Ectodermal cell (in vitro differentiated cells): Measurements from ENCODE around the gene SLIT1.

Experiments used
- H3K27ac ChIP-seq: 2 replicates; pipeline ENCODE4 v1.7.0; 2013; ENCODE audit warnings: mild to moderate bottlenecking, low read depth, low read length; ENCODE audit not compliant: insufficient read depth, poor library complexity, severe bottlenecking
- H3K27me3 ChIP-seq: 2 replicates; pipeline ENCODE4 v1.7.0; 2013; ENCODE audit warnings: mild to moderate bottlenecking, low read length; ENCODE audit not compliant: insufficient read depth, control insufficient read depth, poor library complexity, severe bottlenecking
- H3K36me3 ChIP-seq: one replicate; pipeline ENCODE4 v1.7.0; 2013; ENCODE audit warnings: low read length; ENCODE audit not compliant: control insufficient read depth, insufficient read depth
- H3K4me1 ChIP-seq: one replicate; pipeline ENCODE4 v1.7.0; 2013; ENCODE audit warnings: low read length; ENCODE audit not compliant: control insufficient read depth, insufficient read depth
- H3K4me3 ChIP-seq: 2 replicates; pipeline ENCODE4 v1.7.0; 2013; ENCODE audit warnings: low read depth, low read length, control low read depth; ENCODE audit not compliant: insufficient read depth
- H3K9me3 ChIP-seq: 2 replicates; pipeline ENCODE4 v1.7.0; 2013; ENCODE audit warnings: mild to moderate bottlenecking, low read length, moderate library complexity; ENCODE audit not compliant: control insufficient read depth
- WGBS, 2 experiments: methylation state at CpG; one replicate each; pipeline ENCODE4 v1.1.7; 2013; ENCODE audit warnings: missing lambda C conversion rate in 2 of 2; 5-methylcytosine and 5-hydroxymethylcytosine counted together

Gene SLIT1

DNA sequence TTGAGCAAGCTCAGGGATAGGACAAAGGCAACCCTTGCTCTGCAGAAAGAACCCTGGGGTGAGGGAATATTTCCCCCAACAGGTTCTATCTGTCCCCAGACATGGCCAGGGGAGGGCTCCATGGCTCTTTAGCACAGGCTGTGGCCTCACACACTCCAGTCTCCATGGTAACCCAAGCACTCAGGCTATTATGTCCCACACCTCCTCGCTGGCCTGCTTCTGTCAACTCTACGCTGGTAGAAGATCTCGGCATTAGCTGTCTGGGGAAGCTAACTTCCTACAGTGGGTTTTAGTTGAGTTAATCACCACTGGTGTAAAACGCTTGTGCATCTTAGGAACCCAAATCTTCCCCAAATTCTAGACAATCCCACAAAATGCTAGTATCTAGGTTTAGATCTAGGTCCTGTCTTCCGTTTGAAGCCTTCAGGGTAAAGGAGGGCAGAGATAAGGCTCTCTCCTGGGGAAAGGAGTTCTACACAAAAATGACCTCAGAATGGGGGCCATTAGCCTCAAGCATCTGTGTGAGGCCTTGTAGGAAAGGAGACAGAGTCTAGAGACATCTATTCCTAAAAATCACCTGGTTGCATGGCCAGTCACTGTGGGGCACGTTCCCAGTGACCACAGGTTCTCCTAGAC is 36.7 kb upstream of the SLIT1 start:
- no peak overlapping the region for H3K27ac ChIP-seq
- H3K4me1 ChIP-seq: peaks cover 12% of the 10 kb centered on the region
- 52 to 54% methylated on average over 6 of the region's 6 CpGs for WGBS, 2 experiments
- no peaks in the 10 kb centered on the region for H3K27me3 ChIP-seq
- peaks cover 9% of the 10 kb centered on the region for H3K36me3 ChIP-seq
- H3K4me3 ChIP-seq: no peak overlapping the region
- no peaks in the 10 kb centered on the region for H3K9me3 ChIP-seq

DNA sequence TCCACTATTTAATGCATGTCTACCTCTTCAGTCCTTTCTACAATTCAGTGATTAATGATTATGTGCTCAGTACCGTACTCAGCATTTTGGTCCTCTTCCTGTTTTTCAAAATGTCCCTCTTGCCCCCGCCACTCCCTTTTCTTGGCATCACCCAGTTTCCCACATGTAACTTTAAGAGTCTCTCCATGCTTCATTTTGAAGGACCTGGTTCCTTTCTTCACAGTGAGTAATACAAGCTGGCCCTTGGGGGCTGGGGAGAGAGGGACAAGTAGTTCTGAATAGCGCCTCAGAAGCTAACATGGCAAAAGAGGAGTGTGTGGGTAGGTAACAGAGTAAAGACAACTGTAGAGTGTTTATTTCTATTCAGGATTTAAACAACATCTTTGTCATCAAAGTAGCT is 34.6 kb upstream of the SLIT1 start:
- Histone ChIP-seq H3K27ac (no peak overlapping the region), H3K36me3 (no peaks in the 10 kb centered on the region), H3K27me3 (no peaks in the 10 kb centered on the region), H3K4me1 (peaks cover 12% of the 10 kb centered on the region), H3K9me3 (no peaks in the 10 kb centered on the region), H3K4me3 (no peak overlapping the region)
- WGBS, 2 experiments: 95 to 100% methylated on average over 3 of the region's 3 CpGs

DNA sequence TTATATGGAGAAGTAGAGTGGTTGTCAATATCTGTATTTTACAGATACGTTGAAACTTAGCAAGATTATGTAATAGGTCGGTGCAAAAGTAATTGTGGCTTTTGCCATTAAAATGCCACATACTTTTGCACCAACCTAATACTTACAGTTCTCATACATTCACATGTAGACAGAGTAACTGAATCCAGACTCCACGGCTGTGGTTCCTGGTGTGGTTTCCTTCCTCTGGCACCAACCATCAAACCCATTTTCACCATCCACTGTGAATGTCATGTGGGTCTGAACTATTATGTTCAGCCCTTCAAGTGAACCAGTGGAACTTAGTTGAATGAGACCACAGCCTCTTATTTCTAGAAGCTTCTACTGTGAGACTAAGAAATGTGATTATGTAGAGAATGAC is 31.5 kb upstream of the SLIT1 start:
- no peaks in the 10 kb centered on the region for H3K36me3 ChIP-seq
- no peaks in the 10 kb centered on the region for H3K27me3 ChIP-seq
- no peak overlapping the region for H3K27ac ChIP-seq
- no peaks in the 10 kb centered on the region for H3K9me3 ChIP-seq
- 97 to 98% methylated on average over 3 of the region's 3 CpGs for WGBS, 2 experiments
- peaks cover under 1% of the 10 kb centered on the region for H3K4me1 ChIP-seq
- no peak overlapping the region for H3K4me3 ChIP-seq

DNA sequence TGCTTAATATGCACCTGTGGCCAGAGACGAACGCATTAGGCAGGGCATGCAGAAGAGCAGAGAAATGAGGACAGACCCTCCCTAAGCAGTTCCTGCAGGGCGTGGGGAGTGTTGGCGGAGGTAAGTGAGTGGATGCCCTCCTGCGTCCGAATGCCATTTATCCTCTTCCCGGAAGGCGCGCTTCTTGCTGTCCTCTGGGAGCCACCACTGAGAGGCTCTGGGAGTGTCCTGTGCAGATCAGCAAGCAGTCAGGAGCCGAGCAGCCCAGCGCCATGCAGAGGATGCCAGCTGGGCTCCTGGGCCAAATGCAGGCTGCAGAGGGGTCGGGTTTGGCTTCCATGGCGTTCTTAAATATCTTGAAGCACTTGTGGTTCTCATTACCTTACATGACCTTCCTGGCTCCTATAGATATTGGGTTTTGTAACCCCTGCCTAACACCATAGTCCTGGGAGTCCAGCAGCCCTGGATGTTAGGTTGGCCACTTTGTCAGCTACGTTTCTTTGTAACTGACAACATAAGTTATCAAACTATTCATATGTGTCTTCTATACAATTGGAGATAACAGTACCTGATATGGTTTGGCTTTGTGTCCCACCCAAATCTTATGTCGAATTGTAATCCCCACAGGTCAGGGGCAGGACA is 30.0 kb upstream of the SLIT1 start:
- H3K36me3 ChIP-seq: no peaks in the 10 kb centered on the region
- 91 to 92% methylated on average over 15 of the region's 15 CpGs for WGBS, 2 experiments
- no peak overlapping the region for H3K27ac ChIP-seq
- H3K4me3 ChIP-seq: no peak overlapping the region
- H3K27me3 ChIP-seq: no peaks in the 10 kb centered on the region
- H3K4me1 ChIP-seq: no peaks in the 10 kb centered on the region
- no peaks in the 10 kb centered on the region for H3K9me3 ChIP-seq

DNA sequence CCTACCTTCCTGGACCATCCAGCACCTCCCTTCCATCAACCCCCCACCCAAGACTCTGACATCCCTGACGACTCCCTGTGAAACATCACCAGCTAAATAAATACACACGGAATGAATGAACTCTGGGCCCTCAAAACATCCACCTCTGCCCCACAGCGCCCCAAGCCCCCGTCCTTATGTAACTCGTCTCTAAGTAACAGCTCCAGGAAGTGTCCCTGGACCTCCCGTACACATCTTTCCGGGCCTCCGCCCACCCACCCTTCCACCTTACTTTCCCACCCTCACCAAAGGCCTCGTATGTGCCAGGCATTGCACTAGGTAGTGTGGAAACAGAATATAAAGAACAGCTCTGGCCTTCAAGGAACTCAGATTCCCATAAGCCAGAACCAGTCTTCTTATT is 27.7 kb upstream of the SLIT1 start:
- H3K27ac ChIP-seq: no peak overlapping the region
- H3K27me3 ChIP-seq: no peaks in the 10 kb centered on the region
- no peak overlapping the region for H3K4me3 ChIP-seq
- no peaks in the 10 kb centered on the region for H3K9me3 ChIP-seq
- no peaks in the 10 kb centered on the region for H3K4me1 ChIP-seq
- H3K36me3 ChIP-seq: no peaks in the 10 kb centered on the region
- 89 to 91% methylated on average over 9 of the region's 9 CpGs for WGBS, 2 experiments

DNA sequence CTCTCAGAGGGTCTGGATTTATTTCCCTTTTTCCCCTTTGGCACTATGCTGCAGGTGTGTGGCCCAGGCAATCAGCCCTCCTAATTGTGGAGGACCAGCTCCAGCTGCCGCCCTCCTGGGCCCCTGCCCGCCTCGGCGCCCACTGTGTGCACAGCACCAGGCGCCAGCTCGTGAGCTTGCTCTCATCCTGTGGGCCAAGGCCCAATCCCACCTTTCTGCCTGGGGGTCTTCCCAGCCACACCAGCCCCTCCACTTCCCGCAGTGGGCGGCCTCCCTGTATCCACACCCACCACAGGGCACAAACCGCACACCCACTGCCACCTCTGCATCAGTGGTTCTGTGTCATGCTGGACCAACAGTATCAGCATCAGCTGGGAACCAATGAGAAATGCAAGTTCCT is 25.5 kb upstream of the SLIT1 start:
- H3K36me3 ChIP-seq: no peaks in the 10 kb centered on the region
- H3K4me1 ChIP-seq: no peaks in the 10 kb centered on the region
- no peaks in the 10 kb centered on the region for H3K27me3 ChIP-seq
- WGBS, 2 experiments: 89 to 97% methylated on average over 9 of the region's 9 CpGs
- no peak overlapping the region for H3K4me3 ChIP-seq
- H3K27ac ChIP-seq: no peak overlapping the region
- H3K9me3 ChIP-seq: no peaks in the 10 kb centered on the region

DNA sequence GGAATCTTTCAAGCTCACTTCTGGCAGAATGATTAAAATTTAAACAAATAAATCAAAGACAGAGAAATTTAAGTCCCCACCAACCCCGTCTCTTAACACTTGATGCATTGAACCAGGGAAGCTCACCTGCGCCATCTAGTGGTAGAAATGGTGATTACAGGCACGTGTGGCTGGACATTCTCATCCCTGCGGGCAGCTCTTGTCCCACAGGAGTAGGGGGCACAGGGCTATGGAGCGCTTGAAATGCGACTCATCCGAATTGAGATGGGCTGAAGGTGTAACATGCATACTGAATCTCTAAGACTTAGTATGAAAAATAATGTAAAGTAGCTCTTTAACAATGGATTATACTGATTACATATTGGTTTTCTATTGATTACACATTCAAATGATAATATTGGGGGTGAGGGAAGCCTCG is 24.8 kb upstream of the SLIT1 start:
- Histone ChIP-seq H3K27me3 (no peaks in the 10 kb centered on the region), H3K27ac (no peak overlapping the region), H3K9me3 (no peaks in the 10 kb centered on the region), H3K4me3 (no peak overlapping the region), H3K4me1 (no peaks in the 10 kb centered on the region), H3K36me3 (no peaks in the 10 kb centered on the region)
- 27 to 30% methylated on average over 8 of the region's 8 CpGs for WGBS, 2 experiments

DNA sequence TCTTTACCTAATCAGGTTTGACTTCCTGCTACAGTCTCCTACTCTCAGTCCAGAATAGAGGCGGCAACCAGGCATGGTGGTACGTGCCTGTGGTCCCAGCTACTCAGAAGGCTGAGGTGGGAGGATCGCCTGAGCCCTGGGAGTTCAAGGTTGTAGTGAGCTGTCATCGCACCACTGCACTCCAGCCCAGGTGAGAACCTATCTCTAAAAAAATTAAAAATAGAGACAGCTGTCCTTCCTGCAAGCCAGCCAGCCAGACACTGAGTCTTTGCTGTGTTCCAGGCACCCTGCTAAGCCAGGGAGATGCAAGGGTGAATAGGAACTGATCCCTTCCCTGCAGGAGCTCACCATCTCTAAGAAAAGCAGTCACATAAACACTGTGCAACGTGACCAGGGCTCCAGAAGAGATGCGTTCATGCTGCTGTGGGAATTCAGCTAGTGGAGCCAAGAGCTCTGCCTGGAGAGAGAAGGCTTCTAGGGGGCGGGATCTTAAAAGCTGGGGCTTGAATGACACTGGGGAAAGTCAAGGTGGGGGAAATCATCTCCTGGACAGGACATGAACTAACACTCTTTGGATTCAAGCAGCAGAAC is 22.1 kb upstream of the SLIT1 start:
- Histone ChIP-seq H3K36me3 (no peaks in the 10 kb centered on the region), H3K27ac (no peak overlapping the region), H3K9me3 (no peaks in the 10 kb centered on the region), H3K4me1 (no peaks in the 10 kb centered on the region), H3K27me3 (no peaks in the 10 kb centered on the region), H3K4me3 (no peak overlapping the region)
- WGBS, 2 experiments: 58 to 62% methylated on average over 7 of the region's 7 CpGs

DNA sequence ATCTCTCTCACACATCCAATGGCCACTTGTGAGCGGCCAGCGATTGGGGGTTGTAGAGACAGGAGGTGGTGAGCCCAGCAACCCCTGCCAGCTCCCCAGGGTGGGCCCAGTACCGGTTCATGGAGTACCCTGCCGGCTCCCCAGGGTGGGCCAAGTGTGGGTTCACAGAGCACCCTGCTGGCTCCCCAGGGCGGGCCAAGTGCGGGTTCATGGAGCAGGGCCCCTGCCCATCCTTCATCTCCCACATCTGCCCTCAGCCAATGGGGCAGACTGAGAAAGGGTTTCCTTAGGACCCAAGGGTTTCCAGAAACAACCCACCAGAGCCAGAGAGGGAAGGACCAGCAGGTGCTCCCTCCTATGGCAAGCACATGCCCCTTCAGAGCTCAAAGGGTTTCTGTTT is 21.4 kb upstream of the SLIT1 start:
- H3K9me3 ChIP-seq: no peaks in the 10 kb centered on the region
- H3K36me3 ChIP-seq: no peaks in the 10 kb centered on the region
- no peak overlapping the region for H3K4me3 ChIP-seq
- no peaks in the 10 kb centered on the region for H3K27me3 ChIP-seq
- H3K27ac ChIP-seq: no peak overlapping the region
- WGBS, 2 experiments: 92 to 93% methylated on average over 6 of the region's 6 CpGs
- no peaks in the 10 kb centered on the region for H3K4me1 ChIP-seq

DNA sequence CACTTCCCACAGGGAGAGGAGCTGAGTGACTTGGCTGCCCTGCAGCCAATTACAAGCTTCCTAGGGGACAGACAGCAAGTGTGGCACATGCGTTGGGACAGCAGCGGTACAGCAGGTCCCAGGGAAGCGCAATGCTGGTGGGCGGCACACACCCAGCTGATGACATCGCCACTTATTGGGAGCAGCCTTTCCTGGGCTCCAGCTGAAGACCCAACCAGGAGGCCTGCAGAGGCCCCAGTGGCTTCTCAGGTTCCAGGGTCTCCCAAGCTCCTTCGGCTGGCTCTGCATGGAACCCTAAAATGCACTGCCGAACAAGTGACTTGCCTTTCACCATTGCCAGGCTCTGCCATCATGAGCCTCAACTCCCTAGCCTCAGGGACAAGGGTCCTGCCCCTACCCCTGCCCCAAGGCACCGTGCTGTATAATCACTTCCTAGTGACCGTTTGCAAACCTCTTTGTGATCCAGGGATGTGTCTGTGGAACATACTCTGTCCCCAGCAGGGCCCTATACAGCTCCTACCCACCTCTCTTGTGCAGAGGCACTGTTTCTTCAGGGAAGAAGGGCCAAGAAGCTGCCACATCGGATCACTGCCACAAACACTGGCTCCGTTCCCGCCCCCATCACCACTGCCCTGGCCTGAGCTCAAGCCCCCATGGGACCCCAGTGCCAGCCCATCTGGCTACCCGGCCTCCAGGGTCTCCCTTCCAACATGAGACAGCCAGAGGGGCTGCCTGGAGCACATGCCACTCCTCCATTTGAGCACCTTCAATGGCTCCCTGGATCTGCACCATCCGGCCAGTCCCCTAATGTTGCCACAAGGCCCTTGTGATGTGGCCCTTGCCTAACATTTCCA is 19.3 kb upstream of the SLIT1 start:
- WGBS, 2 experiments: 92 to 93% methylated on average over 14 of the region's 14 CpGs
- no peak overlapping the region for H3K4me3 ChIP-seq
- H3K27ac ChIP-seq: no peak overlapping the region
- no peaks in the 10 kb centered on the region for H3K4me1 ChIP-seq
- no peaks in the 10 kb centered on the region for H3K36me3 ChIP-seq
- no peaks in the 10 kb centered on the region for H3K27me3 ChIP-seq
- H3K9me3 ChIP-seq: no peaks in the 10 kb centered on the region
